HG03439 (cell line): ENCODE measurements around the gene OR51L1.

Experiments
- ATAC-seq: cut with Tn5 transposase; IDR thresholded peaks from one replicate; pipeline ENCODE4 v1.9.1; 2021; ENCODE audit warnings: mild to moderate bottlenecking, moderate library complexity; ENCODE audit not compliant: unreplicated experiment

Gene OR51L1

GRCh38 chr11:5046226-5046625 is 51.6 kb downstream of the OR51L1 start, which contains the start of gene OR52J3:
Gene OR52J3 (plus strand): TSS chr11:5046526. CDS start chr11:5046526, 0 bp downstream.
- no peak for ATAC-seq

- ATAC-seq: no peak
These were observed 52.2 kb downstream of the OR51L1 start for GRCh38 chr11:5046754-5047330.
